ENCODE data around the gene CCDC178.

DNA sequence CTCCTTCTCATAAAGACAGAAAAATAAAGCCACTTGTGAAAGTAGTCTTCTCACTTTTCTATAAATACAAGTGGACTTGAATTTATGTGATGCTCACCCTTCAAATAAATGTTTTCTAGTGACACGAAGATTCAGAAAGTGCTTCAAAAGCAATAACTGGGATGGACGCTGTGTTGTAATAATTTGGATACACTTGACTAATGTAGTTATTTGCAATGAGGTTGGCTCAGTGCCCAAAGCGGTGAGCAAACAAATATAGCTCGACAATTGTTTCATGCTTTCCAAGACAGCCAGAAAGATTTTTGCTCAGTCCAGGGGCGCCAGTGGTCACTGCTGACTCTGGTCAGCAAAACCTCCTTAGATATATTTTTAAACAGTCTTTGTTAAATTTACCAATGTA lies 389.1 kb downstream of the CCDC178 start:
- no peak for TF ChIP-seq CTCF (IDR thresholded peaks at IDR 0.05)
- TF ChIP-seq RFX5 (IDR thresholded peaks at IDR 0.05) = no peak
- TF ChIP-seq SMC3 (IDR thresholded peaks at IDR 0.05) = no peak
- TF ChIP-seq, protein P1, sequence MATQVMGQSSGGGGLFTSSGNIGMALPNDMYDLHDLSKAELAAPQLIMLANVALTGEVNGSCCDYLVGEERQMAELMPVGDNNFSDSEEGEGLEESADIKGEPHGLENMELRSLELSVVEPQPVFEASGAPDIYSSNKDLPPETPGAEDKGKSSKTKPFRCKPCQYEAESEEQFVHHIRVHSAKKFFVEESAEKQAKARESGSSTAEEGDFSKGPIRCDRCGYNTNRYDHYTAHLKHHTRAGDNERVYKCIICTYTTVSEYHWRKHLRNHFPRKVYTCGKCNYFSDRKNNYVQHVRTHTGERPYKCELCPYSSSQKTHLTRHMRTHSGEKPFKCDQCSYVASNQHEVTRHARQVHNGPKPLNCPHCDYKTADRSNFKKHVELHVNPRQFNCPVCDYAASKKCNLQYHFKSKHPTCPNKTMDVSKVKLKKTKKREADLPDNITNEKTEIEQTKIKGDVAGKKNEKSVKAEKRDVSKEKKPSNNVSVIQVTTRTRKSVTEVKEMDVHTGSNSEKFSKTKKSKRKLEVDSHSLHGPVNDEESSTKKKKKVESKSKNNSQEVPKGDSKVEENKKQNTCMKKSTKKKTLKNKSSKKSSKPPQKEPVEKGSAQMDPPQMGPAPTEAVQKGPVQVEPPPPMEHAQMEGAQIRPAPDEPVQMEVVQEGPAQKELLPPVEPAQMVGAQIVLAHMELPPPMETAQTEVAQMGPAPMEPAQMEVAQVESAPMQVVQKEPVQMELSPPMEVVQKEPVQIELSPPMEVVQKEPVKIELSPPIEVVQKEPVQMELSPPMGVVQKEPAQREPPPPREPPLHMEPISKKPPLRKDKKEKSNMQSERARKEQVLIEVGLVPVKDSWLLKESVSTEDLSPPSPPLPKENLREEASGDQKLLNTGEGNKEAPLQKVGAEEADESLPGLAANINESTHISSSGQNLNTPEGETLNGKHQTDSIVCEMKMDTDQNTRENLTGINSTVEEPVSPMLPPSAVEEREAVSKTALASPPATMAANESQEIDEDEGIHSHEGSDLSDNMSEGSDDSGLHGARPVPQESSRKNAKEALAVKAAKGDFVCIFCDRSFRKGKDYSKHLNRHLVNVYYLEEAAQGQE (IDR thresholded peaks at IDR 0.05) = no peak
- TF ChIP-seq POLR2A (IDR thresholded peaks at IDR 0.05; ENCODE audit: low read length) = no peak
- TF ChIP-seq BCL3 (IDR thresholded peaks at IDR 0.05) = no peak
- no peak for TF ChIP-seq KDM1A (IDR thresholded peaks at IDR 0.05; ENCODE audit: low read depth)
- TF ChIP-seq EHF (CRISPR knock-in tag; IDR thresholded peaks at IDR 0.05) = no peak
- no peak for TF ChIP-seq TP53 (CRISPR knock-in tag; IDR thresholded peaks at IDR 0.05)
- no peak for TF ChIP-seq MAFK (IDR thresholded peaks at IDR 0.05; ENCODE audit: partially characterized antibody)
- no peak for TF ChIP-seq EP300 (IDR thresholded peaks at IDR 0.05)
- no peak for TF ChIP-seq RAD21 (conservative IDR thresholded peaks at IDR 0.05 in 1 of 2, IDR thresholded peaks at IDR 0.05 in 1 of 2)
- TF ChIP-seq ZC3H11A (IDR thresholded peaks at IDR 0.05) = no peak
